Mucosa of rectum (tissue), 2 donors: ENCODE data around the gene TCERG1L.
"Not testable (repeated sequence)": the region's sequence is repeated elsewhere in the genome, so short reads cannot be mapped to it uniquely, and the experiment has no call there.

Experiments used
- H3K27ac ChIP-seq, 2 donors: one replicate each; pipeline ENCODE4 v1.7.0; 2013; ENCODE audit warnings: inconsistent platforms in 2 of 2, low read depth in 2 of 2, low read length in 2 of 2
- H3K27me3 ChIP-seq, 2 donors: one replicate each; pipeline ENCODE4 v1.7.0; 2013; ENCODE audit warnings: low read length in 2 of 2; ENCODE audit not compliant: control insufficient read depth in 2 of 2, insufficient read depth in 2 of 2
- H3K36me3 ChIP-seq, 2 donors: one replicate each; pipeline ENCODE4 v1.7.0; 2013; ENCODE audit warnings: low read length in 2 of 2; ENCODE audit not compliant: control insufficient read depth in 2 of 2, insufficient read depth in 2 of 2
- H3K4me1 ChIP-seq, 2 donors: one replicate each; pipeline ENCODE4 v1.7.0; 2013; ENCODE audit warnings: low read length in 2 of 2, mild to moderate bottlenecking in 1 of 2; ENCODE audit not compliant: control insufficient read depth in 2 of 2, insufficient read depth in 2 of 2
- H3K4me3 ChIP-seq, 2 donors: one replicate each; pipeline ENCODE4 v1.7.0; 2013; ENCODE audit warnings: low read length in 2 of 2
- H3K9ac ChIP-seq, 2 donors: one replicate each; pipeline ENCODE4 v1.7.0; 2013; ENCODE audit warnings: low read length in 2 of 2, low read depth in 1 of 2, mild to moderate bottlenecking in 1 of 2
- H3K9me3 ChIP-seq, 2 donors: one replicate each; pipeline ENCODE4 v1.7.0; 2013; ENCODE audit warnings: low read length in 2 of 2; ENCODE audit not compliant: control insufficient read depth in 2 of 2
- donor health status: healthy.
- donor health status: Normal muscosa, but diverticular disease.

Gene TCERG1L

GRCh38 chr10:131102147-131102546 lies 209.4 kb downstream of the TCERG1L start:
- no peak overlapping the region for H3K27ac ChIP-seq
- H3K9ac ChIP-seq: no peak overlapping the region
- H3K36me3 ChIP-seq: no peaks in the 10 kb centered on the region
- H3K27me3 ChIP-seq: no peaks in the 10 kb centered on the region
- no peaks in the 10 kb centered on the region for H3K4me1 ChIP-seq
- no peaks in the 10 kb centered on the region for H3K9me3 ChIP-seq
- no peak overlapping the region for H3K4me3 ChIP-seq

- not testable (repeated sequence) for H3K4me3 ChIP-seq, H3K36me3 ChIP-seq, H3K27me3 ChIP-seq, H3K4me1 ChIP-seq, H3K9me3 ChIP-seq, H3K27ac ChIP-seq, H3K9ac ChIP-seq
These were observed 210.8 kb downstream of the TCERG1L start for GRCh38 chr10:131100418-131101410.

DNA sequence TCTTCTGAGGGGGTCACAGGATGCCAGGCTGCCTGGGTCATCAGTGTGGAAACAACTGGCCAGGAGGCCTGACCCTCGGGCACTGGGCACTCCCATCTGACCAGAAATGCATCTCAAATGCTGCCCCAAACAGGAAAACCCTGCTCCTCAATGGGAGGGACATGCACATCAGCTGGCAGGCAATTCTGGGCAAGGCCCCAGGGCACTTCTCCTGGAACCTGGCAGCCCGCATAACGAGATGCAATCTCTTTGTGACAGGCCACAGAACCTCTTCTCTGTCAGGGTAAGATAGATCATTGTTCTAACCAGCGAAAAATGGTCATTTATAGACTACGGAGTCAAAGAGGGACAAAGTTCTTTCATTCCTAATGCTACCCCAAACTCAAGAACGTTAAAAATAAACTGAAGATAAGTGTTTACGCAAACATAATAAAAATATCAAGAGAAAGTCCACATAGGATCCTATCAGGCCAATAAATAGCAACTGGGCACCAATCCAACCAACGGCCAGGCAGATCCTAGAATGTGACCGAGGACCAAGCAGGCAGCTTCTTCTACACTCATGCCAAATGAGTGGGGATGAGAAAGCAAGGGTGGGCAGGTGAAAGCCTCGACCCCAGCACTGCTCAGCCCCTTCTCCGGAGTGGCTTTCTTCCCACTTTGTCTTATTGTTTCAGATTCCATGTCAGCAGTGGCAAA lies 212.3 kb downstream of the TCERG1L start:
- no peaks in the 10 kb centered on the region for H3K4me1 ChIP-seq

DNA sequence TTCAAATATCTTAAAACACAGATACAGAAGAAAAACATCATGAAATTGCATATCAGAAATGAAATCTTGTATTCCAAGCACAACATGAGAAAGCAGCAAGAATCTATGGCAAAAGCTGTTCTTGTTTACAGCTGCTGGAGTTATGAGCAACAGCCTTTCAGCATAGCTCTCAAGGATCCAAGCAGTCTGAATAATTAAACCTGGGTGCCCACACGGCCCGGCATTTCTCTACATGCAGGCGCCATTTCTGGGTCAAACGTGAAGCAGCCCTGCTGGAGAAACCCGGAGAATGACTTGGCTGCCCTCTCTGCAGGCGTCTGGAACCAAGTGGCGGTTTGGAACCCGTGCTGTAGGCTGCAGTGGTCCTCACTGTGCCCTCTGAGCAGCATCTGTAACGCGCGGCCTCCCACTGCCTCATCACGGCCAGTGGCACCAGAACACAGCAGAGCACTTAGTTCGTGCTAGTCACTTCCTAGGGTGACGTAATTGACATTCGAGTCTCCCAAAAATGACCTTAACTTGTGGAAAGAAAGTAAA lies 213.0 kb downstream of the TCERG1L start:
- Histone ChIP-seq H3K4me3 (no peak overlapping the region), H3K36me3 (no peaks in the 10 kb centered on the region), H3K9me3 (no peaks in the 10 kb centered on the region), H3K9ac (no peak overlapping the region), H3K27me3 (no peaks in the 10 kb centered on the region), H3K27ac (no peak overlapping the region), H3K4me1 (no peaks in the 10 kb centered on the region)

More for the DNA sequence above, 212.3 kb downstream of the TCERG1L start:
- no peak overlapping the region for H3K27ac ChIP-seq
- no peak overlapping the region for H3K9ac ChIP-seq
- no peaks in the 10 kb centered on the region for H3K9me3 ChIP-seq
- H3K36me3 ChIP-seq: no peaks in the 10 kb centered on the region
- H3K4me3 ChIP-seq: no peak overlapping the region
- no peaks in the 10 kb centered on the region for H3K27me3 ChIP-seq

DNA sequence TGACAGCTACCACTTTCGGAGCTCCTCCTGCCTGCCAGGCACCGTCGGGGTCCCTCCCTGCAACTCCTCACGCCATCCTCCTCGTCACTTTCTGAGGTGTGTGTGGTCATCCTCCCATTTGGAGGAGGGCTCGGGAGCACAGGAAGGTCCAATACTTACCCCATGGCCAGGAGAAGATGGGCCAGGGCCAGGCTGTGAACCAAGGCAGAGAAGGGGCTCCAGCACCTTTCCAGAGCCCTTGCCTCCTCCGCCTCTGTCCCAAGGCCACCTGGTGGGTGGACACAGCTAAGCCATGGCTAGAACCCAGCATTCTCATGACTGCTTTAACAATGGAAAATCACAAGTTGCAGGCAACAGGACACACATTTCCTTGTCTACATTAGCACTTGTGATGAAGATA lies 215.5 kb downstream of the TCERG1L start:
- Histone ChIP-seq H3K4me3 (no peak overlapping the region), H3K9me3 (no peaks in the 10 kb centered on the region), H3K4me1 (no peaks in the 10 kb centered on the region), H3K27ac (no peak overlapping the region), H3K9ac (no peak overlapping the region), H3K27me3 (no peaks in the 10 kb centered on the region), H3K36me3 (no peaks in the 10 kb centered on the region)

DNA sequence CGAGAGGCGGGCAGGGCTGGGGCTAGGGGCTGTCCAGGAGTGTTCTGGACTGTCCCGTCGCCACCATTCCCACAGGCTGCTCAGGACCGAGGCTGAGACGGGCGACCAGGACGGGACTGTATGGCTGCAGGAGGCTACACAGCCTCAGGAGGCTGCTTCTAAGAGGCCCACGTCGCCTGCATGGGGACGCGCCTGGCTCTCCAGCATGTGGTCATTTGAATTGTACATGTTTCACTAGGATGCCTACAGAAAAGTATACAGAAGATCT lies 216.3 kb downstream of the TCERG1L start:
- Histone ChIP-seq H3K27me3 (no peaks in the 10 kb centered on the region), H3K4me3 (no peak overlapping the region), H3K27ac (no peak overlapping the region), H3K36me3 (no peaks in the 10 kb centered on the region), H3K9ac (no peak overlapping the region), H3K9me3 (peaks cover 0 to under 1% of the 10 kb centered on the region in 2 donors), H3K4me1 (no peaks in the 10 kb centered on the region)

- Histone ChIP-seq H3K4me1 (no peaks in the 10 kb centered on the region), H3K27ac (no peak overlapping the region), H3K4me3 (no peak overlapping the region), H3K27me3 (no peaks in the 10 kb centered on the region), H3K36me3 (no peaks in the 10 kb centered on the region), H3K9ac (no peak overlapping the region), H3K9me3 (peaks cover 0 to 4% of the 10 kb centered on the region in 2 donors)
These were observed 216.8 kb downstream of the TCERG1L start for GRCh38 chr10:131094527-131095312.

GRCh38 chr10:131093795-131094366 lies 217.6 kb downstream of the TCERG1L start:
- H3K27ac ChIP-seq: no peak overlapping the region
- no peak overlapping the region for H3K9ac ChIP-seq
- no peaks in the 10 kb centered on the region for H3K4me1 ChIP-seq
- no peak overlapping the region for H3K4me3 ChIP-seq
- no peaks in the 10 kb centered on the region for H3K36me3 ChIP-seq
- H3K27me3 ChIP-seq: no peaks in the 10 kb centered on the region
- H3K9me3 ChIP-seq: peaks cover 0 to 4% of the 10 kb centered on the region in 2 donors

- Histone ChIP-seq H3K27ac (no peak overlapping the region), H3K4me3 (no peak overlapping the region), H3K9me3 (peaks cover 0 to 4% of the 10 kb centered on the region in 2 donors), H3K27me3 (no peaks in the 10 kb centered on the region), H3K36me3 (no peaks in the 10 kb centered on the region), H3K9ac (no peak overlapping the region), H3K4me1 (no peaks in the 10 kb centered on the region)
These were observed 218.2 kb downstream of the TCERG1L start for GRCh38 chr10:131093346-131093745.
